ENCODE results near the gene PISD. TPM values are rescaled to one million over a fixed set of nuclear protein-coding genes. Genes with fewer than 3 reads are reported as not detected.

The PISD gene
- total and polyA plus RNA-seq, 2 of the 8 experiments (the other 6 are each of a cell fraction or from before 2014, with no cell fraction given), result 47.8 to 48.2 TPM

GRCh38 chr22:31585161-31585859 lies 76.7 kb downstream of the PISD start:
- no peaks in the 10 kb centered on the region for H3K79me1 ChIP-seq (ENCODE audit: low read depth, low read length)
- no peaks in the 10 kb centered on the region for H3K79me2 ChIP-seq (ENCODE audit: control insufficient read depth in 1 of 2, insufficient read depth in 2 of 2, low read length in 2 of 2)
- no peak overlapping the region for H2BK5ac ChIP-seq (ENCODE audit: low read depth, low read length)
- FAIRE-seq (no peak), DNase-seq (ENCODE audit: low read depth in 1 of 2, low spot score in 2 of 2) (no peak)
- no peak overlapping the region for H3K4ac ChIP-seq (replicated peaks; ENCODE audit: insufficient read length, low read depth, low read length)
- no peak overlapping the region for H2BK120ac ChIP-seq (replicated peaks; ENCODE audit: low read depth, low read length)
- no peaks in the 10 kb centered on the region for H3K27me3 ChIP-seq (replicated peaks in 1 of 4; ENCODE audit: control insufficient read depth in 3 of 4, extremely low read depth in 1 of 4, insufficient read depth in 3 of 4, low read length in 3 of 4)
- H3K23ac ChIP-seq (ENCODE audit: insufficient read length), result no peak overlapping the region
- H4K5ac ChIP-seq (ENCODE audit: insufficient read length, low read depth, low read length), result no peak overlapping the region
- H2AFZ ChIP-seq (ENCODE audit: low read length), result no peak overlapping the region
- H3K14ac ChIP-seq (ENCODE audit: insufficient read length), result no peak overlapping the region
- H3K18ac ChIP-seq (ENCODE audit: extremely low read depth, low read length), result no peak overlapping the region
- no peak overlapping the region for H3K4me2 ChIP-seq (ENCODE audit: insufficient read depth in 1 of 2, low read depth in 2 of 2, low read length in 2 of 2)
- peaks cover 0 to 10% (median 5%) of the 10 kb centered on the region in 4 experiments; a peak in 5 of 8 replicates for H3K36me3 ChIP-seq (ENCODE audit: control insufficient read depth in 2 of 4, insufficient read depth in 4 of 4, low read length in 3 of 4)
- no peak overlapping the region for H2AK5ac ChIP-seq (ENCODE audit: low read depth, low read length)
- H3K56ac ChIP-seq (replicated peaks; ENCODE audit: insufficient read length, low read depth, low read length), result no peak overlapping the region
- H3K27ac ChIP-seq (ENCODE audit: low read depth, low read length), result no peak overlapping the region
- no peak overlapping the region for H4K91ac ChIP-seq (replicated peaks; ENCODE audit: insufficient read length, low read length)
- ChIA-PET POLR2A (ENCODE audit: partially characterized antibody) (no interaction called here), CTCF (ENCODE audit: partially characterized antibody) (interaction anchor here (2.0 kb wide), 1 partner anchor 29 kb away, joined by 4 read pairs; no protein-coding TSS in a partner anchor)
- no peak overlapping the region for H2BK20ac ChIP-seq (ENCODE audit: low read length)
- H4K8ac ChIP-seq (ENCODE audit: extremely low read depth, insufficient read depth, low read length), result no peak overlapping the region
- no peaks in the 10 kb centered on the region for H3K9me3 ChIP-seq (ENCODE audit: insufficient read depth in 2 of 2, low read depth in 1 of 2, low read length in 1 of 2)
- no peak overlapping the region for H3K9ac ChIP-seq (replicated peaks in 1 of 4; ENCODE audit: extremely low read depth in 1 of 4, low read depth in 3 of 4, low read length in 3 of 4)
- no peaks in the 10 kb centered on the region; the same call in 1 of the 2 replicates for H3K23me2 ChIP-seq (ENCODE audit: low read depth, low read length)
- no peak overlapping the region for H3K4me3 ChIP-seq (ENCODE audit: extremely low read depth in 1 of 4, insufficient read depth in 2 of 4, low read depth in 3 of 4, low read length in 4 of 4)
- no peak overlapping the region for H2BK12ac ChIP-seq (ENCODE audit: low read depth, low read length)
- peaks cover 0 to 6% of the 10 kb centered on the region in 2 experiments for H4K20me1 ChIP-seq (replicated peaks in 1 of 2; ENCODE audit: control insufficient read depth in 1 of 2, insufficient read depth in 2 of 2, low read length in 2 of 2)
- no peak overlapping the region for H2BK15ac ChIP-seq (ENCODE audit: low read length)
- no peaks in the 10 kb centered on the region for H3K4me1 ChIP-seq (replicated peaks in 1 of 4; ENCODE audit: control insufficient read depth in 3 of 4, insufficient read depth in 4 of 4, low read length in 3 of 4)
- WGBS, 2 experiments (ENCODE audit: extremely low coverage in 1 of 2, insufficient coverage in 1 of 2, insufficient read length in 1 of 2, insufficient replicate concordance in 2 of 2, low coverage in 1 of 2, low lambda C conversion rate in 2 of 2, missing lambda C conversion rate in 1 of 2), result 94% methylated on average over 3 of the region's 3 CpGs; no CpG with 5 or more reads in 1 of the 2 experiments
- TF ChIP-seq RFX5 (IDR thresholded peaks at IDR 0.05; ENCODE audit: borderline replicate concordance, low read depth, low read length) (no peak), PHF8 (conservative IDR thresholded peaks at IDR 0.05; ENCODE audit: low read depth, low read length) (no peak), CHD1 (IDR thresholded peaks at IDR 0.05; ENCODE audit: low read depth, low read length) (no peak), KDM5A (IDR thresholded peaks at IDR 0.05; ENCODE audit: low read length) (no peak), ATF3 (IDR thresholded peaks at IDR 0.05; ENCODE audit: insufficient read depth, low read depth, low read length) (no peak), TAF1 (IDR thresholded peaks at IDR 0.05; ENCODE audit: low read depth, low read length) (no peak), JUND (IDR thresholded peaks at IDR 0.05; ENCODE audit: low read length) (no peak), CHD2 (IDR thresholded peaks at IDR 0.05; ENCODE audit: low read length) (no peak), SIN3A (conservative IDR thresholded peaks at IDR 0.05 in 1 of 2, IDR thresholded peaks at IDR 0.05 in 1 of 2; ENCODE audit: low read depth in 1 of 2, low read length in 2 of 2) (no peak), CTBP2 (IDR thresholded peaks at IDR 0.05; ENCODE audit: borderline replicate concordance, insufficient read depth, insufficient read length, low read length) (no peak), HDAC6 (IDR thresholded peaks at IDR 0.05; ENCODE audit: low read depth, low read length) (no peak), SUZ12 (IDR thresholded peaks at IDR 0.05; ENCODE audit: low read length) (no peak), TCF12 (IDR thresholded peaks at IDR 0.05; ENCODE audit: low read depth, low read length) (no peak)

Measured in H1 (cell line).